ENCODE measurements around the gene CDK16.

- TF ChIP-seq CTCF (conservative IDR thresholded peaks at IDR 0.05 in 1 of 2, IDR thresholded peaks at IDR 0.05 in 1 of 2; ENCODE audit: low read depth in 1 of 2, low read length in 2 of 2) (no peak), EZH2 (IDR thresholded peaks at IDR 0.05; ENCODE audit: low read length, missing control alignments) (no peak)
These were observed 46.5 kb upstream of the CDK16 start for GRCh38 chrX:47171996-47172395.
